HG03442 (cell line): Measurements from ENCODE around the gene ZCWPW2.

ENCODE experiments used
- ATAC-seq: cut with Tn5 transposase; IDR thresholded peaks from one replicate; pipeline ENCODE4 v1.9.1; 2021; ENCODE audit warnings: mild to moderate bottlenecking, moderate library complexity; ENCODE audit not compliant: unreplicated experiment

Gene ZCWPW2

GRCh38 chr3:28569357-28569756 is 220.8 kb downstream of the ZCWPW2 start:
- ATAC-seq, result no peak

- ATAC-seq, result no peak
Observed at GRCh38 chr3:28574036-28574435, 225.5 kb downstream of the ZCWPW2 start.

- no peak for ATAC-seq
Observed at GRCh38 chr3:28575100-28575745, 226.7 kb downstream of the ZCWPW2 start.
